Dedifferentiated amniotic fluid mesenchymal stem cell (primary cell): ENCODE data around the gene HSD17B14.

Experiments
- DNase-seq: peaks from one replicate; pipeline ENCODE4 v3.0.0-alpha.2; 2016; ENCODE audit errors: extremely low spot score

Gene HSD17B14

DNA sequence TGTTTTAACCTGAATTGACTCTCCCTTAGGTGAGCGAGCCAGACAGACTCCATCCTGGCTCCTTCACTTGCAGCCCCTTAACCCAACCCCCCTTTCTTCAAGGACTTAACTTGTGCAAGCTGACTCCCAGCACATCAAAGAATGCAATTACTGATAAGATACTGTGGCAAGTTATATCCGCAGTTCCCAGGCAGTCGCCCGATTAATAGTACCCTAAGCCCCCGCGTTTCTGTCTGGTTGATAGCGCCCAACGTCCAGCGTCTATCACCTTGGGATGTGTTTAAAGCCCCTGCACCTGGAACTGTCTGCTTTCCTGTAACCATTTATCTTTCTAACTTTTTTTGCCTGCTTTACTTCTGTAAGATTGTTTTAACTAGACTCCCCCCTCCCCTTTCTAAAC is 6.2 kb downstream of the HSD17B14 start:
- no peak for DNase-seq

DNA sequence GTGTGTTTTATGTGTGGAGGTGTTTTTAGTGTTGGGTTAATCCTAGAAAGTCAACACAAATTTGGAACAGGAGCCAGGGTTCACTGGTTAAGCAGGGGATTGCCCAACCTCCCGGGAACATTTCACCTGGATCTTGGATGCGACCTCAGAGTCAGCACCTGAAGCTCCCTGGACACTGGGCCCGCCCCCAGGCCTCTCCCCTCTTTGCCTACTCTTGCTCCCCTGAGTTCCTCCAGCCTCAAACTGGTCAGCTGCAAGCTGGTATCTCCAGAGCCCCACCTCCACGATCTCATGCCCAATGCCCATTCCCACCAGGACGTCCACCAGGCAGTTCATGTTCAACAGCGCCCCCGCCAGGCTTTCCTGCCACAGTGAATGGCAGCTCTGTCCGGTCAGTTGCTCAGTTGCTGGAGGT is 9.7 kb downstream of the HSD17B14 start:
- no peak for DNase-seq

DNA sequence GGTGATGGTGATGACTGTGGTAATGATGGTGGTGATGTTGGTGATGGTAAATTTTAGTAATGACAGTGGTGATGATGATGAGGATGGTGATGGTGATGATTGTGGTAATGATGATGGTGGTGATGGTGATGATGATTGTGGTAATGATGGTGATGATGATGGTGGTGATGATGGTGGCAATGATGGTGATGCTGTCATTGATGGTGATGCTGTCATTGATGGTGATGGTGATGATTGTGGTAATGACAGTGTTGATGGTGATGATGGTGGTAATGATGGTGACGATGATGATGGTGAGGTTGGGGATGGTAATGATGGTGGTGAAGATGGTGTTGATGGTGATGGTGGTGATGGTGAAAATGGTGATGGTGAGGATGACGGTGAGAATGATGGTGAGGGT is 13.8 kb downstream of the HSD17B14 start:
- no peak for DNase-seq

DNA sequence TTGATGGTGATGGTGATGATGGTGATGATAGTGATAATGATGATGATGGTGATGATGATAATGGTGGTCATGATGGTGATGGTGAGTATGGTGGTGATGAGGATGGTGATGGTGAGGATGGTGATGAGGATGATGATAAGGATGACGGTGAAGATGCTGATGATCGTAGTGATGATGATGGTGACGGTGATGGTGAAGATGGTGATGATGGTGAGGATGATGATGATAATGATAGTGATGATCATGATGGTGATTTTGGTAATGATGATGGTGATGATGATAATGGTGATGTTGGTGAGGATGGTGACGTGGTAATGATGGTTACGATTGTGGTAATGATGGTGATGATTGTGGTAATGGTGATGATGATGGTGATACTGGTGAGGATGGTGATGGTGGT is 14.7 kb downstream of the HSD17B14 start:
- DNase-seq = no peak

DNA sequence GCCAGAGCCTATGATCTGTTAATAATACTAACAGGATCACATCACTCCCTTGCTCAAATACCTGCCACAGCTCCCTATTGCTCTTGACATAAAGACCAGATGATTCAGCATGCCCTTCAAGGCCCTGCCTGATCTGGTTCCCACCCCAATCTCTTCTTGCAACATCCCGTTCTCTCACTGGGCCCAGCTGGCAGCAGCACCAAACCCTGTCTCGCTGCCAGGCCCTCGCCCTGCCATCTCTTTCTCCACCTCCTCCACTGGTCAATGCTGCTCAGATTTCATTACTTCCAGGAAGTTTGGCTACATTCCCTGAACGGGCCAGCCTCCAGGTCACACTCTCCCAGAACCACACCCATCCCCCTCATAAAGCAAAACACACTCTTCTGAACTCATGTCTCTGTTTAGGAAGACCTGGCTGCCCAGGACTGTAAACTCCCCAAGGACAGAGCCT is 16.9 kb downstream of the HSD17B14 start:
- peak; percentile 92 for DNase-seq

DNA sequence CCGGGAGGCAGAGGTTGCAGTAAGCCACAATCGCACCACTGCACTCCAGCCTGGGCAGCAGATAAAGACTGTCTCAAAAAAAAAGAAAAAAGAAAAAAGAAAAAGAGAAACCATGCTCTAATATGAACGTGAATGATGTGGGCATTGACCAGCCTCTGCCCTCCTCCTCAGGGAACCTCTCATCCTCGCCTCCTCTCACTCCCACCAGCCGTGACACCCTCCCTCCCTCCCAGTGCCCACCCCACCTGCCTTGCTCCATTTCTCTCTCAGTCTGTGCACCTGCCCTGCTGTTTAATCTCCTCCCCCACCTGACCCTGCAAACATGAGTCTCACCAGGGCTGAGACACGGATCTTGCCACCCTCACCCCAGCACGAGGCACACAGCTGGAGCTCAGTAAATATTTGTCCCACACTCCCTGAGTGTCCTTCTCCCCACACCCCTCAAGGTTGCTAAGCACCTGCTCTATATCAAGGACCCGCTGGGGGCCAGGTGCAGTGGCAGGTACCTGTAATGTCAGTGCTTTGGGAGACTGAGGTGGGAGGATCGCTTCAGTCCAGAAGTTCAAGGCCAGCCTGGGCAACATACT is 18.0 kb downstream of the HSD17B14 start:
- DNase-seq = no peak

DNA sequence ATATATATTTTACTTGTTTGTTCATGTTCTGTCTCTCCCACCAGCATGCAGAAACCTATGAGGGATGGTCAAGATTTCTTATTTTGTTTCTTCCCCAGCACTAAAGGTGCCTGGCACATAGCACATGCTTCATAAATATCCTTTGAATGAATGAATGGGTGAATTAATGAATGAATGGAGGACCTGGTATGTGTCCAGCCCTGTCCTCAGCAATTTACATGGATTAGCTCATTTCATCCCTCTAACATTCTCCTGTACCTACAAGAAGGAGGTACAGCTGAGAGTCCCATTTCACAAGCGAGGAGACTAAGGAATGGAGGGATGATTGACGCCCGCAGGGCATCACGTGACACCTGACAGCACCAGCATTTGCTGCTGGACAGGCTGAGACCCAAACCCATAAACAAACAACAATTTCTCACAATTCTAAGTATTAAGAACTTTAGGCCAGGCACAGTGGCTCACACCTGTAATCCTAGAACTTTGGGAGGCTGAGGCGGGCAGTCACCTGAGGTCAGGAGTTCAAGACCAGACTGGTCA is 18.6 kb downstream of the HSD17B14 start:
- DNase-seq = no peak

DNA sequence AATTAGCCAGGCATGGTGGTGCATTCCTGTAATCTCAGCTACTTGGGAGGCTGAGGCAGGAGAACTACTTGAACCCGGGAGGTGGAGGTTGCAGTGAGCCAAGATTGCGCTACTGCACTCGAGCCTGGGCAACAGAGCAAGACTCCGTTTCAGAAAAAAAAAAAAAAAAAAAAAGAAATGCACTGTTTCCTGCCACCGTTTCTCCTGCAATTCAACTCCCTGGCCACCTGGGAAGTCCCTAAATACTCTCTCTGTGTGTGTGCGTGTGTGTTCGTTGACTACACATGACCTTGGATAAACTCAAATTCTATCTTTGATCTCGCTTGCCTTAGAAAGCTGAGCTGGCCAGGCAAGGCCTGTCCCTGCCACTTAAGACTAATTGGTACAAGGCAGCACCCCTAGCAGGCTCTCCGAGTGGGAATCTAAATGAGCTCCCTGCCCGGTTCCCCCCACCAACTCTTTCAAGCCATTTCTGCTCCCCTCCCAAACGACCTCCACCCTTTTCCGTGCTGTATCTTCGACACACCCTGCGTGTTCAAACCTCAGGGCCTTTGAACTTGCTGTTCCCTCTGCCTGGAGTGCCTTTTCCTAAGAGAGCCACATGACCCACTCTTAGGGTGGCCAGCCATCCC is 20.3 kb downstream of the HSD17B14 start:
- DNase-seq = no peak

DNA sequence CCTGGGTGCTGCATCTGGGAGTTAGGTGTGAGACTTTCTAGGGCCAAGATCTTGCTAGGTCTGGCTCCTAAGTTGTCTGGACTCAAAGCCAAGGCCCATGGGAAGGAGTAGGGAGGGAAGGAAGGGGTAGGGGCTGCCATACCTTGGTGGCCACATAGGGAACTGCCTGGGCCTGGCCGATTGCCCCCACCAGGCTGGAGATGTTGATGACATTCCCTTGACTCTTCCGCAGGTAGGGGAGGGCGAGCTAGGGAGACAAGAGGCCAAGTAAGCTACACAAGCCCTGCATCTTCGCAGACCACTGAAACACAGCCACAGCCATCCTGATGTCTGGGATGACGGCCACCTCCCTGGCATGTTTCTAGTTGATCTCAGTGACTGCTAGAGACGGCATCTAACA is 21.4 kb downstream of the HSD17B14 start:
- DNase-seq = no peak

DNA sequence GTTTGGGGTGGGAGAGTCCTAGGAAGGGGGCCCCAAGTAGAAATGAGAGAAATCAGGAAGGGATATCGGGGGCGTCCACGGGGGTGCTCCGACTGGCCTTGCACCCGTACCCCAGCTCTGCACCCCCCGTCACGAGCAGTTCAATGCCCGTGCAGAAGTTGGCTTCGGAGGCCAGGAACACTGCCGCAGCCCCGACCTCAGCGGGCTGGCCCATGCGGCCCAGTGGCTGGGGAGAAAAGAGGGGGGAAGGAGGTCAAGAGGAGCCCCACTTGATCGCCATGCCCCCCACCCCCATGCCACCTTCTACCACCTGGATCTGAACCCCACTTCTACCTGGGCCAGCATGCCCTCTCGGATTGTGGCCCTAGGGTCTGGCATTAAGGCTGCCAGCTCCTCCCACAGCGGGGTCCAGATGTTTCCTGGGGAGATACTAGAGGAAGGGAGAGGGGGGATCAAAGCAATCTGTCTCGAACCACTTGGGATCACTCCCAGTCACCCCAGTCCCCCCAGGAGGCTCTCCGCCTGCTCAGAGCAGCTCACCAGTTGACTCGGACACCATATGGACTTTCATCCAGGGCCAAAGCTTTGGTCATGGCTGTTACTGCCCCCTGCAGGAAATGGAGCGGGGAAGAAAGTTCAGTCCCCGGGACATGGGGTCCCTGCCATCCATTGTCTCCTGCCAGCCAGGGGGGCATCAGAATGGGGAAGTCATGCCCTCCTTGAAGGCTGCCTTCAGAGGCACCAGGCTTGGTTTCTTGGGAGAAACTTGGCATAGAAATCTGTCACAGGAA is 23.0 kb downstream of the HSD17B14 start:
- no peak for DNase-seq

DNA sequence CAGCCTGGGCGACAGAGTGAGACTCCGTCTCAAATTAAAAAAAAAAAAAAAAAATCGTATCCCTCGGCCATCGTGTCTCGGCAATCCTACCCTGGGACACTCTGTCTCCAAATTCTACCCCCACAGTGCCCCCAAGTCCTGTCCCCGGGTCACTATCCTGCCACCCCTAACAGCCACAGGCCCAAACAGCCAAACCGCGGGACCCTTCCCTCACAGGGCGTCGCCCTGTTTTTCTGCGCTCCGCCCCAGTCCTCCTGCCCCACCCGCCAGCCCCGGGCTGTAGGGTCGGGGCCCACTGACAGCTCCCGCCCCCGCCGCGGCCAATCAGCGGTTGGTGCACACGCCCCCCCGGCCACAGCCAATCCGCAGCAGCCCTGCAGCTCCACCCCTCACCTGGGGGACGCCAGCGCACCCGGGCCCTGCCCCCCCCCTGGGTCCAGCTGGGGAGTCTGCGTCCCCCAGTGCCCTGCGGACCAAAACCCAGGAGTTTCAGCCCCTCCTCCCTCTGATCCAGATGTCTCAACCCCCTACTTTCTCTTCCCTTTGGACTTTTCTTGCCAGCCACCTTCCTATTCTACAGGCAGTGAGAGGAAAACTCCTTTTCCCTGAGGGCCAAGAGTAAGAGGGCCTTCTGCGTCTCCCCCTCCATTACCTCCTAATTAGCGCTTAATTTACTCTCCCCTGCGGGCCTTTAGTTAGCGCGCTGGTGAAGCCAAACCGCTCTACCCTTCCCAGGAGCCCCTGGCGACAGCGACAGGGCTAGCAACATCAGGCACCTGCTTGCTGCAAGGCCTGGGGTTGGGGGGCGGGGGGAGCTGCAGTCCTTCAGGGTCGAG is 24.0 kb downstream of the HSD17B14 start:
- DNase-seq = peak; percentile 25

DNA sequence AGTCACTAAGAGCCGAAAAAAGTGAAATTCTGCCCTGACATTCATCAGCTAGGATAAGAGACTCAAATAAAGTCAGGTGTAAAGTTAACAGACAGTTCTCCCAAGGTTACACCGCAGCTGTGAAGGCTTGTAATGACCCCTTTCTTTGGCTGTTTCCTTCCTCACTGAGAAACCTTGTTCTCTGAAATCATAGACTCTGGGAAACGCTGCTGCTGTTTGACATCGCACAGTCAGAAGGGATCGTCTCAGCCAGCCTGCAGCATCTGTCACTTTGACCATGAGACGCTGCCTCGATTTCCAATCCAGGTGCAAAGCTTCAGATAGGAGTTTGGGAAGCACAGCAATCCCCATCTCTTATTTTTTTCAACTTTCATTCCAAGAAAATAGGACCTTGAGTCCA is 26.1 kb downstream of the HSD17B14 start:
- DNase-seq = no peak

DNA sequence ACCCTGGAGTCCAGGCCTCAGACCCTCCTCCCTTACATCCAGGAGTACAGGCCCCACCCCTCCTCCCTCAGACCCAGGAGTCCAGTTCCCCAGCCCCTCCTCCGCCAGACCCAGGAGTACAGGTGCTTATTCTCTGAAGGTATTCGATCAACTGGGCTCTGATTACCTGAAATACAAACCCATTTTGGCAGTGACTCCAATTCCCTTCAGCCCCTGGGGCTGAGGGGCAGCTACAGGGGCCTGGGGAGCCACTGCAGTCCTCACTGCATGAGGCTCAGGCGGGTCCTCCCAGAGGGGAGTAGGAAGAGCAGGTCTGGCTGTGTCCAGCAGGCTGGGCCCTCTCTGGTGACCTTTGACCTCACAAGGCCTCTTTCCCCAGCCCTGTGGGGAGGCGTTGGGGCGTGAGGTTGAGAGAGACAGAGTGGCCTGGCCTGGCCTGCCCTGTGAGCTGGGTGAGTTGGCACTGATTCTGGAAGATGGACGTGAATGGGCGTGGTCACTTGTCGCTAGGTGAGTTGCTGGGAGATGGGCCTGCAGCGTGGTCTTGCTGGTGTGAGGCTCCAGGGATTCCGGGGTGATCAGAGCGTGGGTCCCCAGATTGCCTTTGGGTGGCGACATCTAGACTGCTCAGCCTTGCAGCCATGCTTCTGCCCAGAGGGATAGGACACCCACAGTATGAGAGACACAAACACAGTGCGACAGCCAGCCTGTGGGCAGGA is 28.5 kb downstream of the HSD17B14 start:
- no peak for DNase-seq

DNA sequence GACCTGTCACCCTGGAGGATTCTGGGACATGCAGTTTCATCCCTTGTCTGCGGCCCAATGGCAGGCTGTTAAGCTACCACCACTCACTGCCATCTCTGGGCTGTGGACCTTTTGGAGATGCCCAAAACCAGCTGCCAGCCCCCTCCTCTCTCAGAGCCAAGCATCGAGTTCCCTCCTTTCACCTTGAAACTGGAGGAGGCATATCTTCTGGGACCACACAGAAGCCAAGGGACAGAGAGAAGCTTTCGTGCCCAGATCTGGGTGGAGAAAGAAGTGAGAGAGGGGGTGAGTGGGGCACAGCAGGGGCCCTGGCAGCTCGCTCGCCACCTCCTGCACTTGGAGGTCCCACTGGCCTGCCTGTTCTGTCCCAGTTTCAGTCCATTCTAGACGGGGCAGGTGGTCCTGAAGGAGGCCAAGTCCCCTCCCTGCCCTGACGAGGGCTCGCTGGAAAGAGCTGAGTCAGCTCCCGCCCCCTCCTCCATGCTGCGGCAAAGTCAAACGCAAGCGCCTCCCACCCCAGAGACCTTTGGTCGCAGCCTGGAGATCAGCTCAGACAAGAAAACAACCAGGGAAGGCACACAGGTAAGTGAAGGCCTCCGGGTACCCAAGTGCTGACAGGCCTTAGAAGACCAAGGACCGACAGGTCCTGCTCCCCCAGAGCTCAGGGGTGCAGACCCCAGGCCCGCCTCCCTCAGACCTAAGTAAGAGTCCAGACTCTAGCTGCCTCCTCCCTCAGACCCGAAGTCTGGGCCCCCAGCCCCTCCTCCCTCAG is 29.3 kb downstream of the HSD17B14 start:
- DNase-seq = no peak

DNA sequence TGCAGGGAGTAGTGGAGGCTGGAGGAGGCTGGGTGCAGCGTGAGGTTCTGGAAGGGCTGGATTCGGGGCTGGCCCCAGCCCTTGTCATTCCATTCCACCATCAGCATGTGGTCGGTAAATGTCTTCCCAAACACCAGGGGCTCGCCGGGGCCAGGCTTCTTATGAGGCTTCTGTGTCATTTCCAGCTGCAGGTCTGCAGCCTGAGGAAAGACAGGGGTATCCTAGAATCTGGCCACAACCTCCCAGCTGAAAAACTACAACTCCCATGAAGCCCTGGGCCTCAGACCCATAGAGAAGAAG is 29.8 kb downstream of the HSD17B14 start:
- DNase-seq = no peak

DNA sequence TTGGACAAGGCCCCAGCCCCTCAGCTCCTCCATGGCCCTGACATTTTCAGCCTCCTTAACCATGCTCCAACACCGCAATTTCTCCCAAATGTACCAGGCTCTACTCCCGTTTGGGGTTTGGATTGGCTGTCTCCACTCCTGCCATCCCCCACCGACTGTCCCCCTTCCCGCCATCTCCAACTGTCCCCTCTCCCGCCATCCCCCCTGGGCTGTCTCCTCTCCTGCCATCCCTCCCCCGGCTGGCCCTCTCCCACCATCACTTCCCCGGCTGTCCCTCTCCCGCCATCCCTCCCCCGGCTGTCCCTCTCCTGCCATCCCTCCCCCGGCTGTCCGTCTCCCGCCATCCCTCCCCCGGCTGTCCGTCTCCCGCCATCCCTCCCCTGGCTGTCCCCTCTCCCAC is 30.8 kb downstream of the HSD17B14 start:
- no peak for DNase-seq

DNA sequence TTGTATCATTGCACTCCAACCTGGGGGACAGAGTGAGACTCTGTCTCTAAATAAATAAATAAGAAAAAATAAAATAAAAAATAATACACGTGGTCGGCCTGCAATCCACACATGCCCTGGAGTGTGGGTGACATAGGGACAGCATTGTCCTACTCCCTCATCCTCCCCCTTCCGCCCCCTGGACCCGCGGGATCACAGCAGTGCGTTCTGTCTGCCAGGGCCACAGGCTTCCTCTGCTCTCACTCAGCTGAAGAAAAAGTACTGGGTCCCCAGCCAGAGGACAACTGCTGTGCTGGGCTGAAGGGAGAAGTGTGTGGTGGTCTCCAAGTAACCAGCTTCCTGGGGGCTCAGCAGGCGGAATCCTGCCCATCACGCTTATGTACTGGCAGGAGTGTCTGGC is 31.8 kb downstream of the HSD17B14 start:
- DNase-seq = no peak

DNA sequence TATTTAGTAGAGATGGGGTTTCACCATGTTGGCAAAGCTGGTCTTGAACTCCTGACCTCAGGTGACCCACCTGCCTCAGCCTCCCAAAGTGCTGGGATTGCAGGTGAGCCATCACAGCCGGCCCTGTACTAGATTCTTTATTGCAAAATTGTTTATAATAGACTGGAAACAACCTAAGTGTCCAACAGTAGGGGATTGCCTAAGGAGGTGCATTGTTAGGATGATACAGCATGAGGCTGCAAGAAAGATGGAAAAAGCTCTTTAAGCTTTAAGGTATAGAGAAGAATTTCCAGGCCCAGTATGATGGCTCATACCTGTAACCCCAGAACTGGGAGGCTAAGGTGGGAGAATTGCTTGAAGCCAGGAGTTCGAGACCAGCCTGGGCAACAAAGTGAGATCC is 33.7 kb downstream of the HSD17B14 start:
- no peak for DNase-seq

DNA sequence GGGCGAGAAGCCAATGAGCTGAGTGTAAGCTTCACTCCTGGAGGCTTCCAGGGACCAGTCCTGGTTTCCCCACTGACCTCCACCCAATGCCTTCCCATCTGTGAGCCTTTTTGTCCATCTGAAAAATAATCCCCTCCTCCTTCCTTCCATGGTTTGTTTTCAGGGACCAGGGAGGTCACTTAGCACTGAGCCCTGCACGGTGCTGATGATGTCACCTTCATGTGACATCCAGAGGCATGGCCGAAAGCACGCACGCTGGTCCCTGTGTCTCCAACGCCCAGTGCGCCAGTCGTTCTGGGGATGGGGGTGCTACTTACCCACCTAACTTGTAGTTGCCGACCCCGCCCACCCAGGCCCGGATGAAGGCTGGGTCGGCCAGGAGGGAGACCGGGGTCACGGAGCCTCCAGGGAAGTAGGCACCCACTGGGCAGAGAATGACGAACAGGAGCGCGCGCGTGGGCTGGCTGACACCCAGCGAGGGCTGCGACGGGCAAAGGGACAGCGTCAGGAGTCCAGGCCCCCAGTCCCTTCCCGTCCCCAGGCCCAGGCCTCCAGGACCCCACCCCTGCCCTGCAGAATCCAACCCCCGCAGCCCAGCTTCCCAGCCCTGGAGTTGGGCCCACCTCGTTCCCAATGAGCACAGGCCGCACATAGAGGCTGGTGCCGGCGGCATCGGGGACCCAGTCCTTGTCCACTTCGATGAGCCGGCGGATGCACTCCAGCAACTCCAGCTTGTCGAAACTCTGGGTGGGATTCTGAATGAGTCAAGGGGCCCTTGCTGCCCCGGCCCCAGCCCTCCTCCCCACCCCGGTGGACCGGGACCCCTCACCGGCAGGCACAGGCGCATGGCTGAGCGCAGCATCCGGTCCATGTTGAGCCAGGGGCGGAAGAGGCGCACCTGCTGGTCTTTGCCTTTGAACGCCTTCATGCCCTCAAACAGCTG is 36.7 kb downstream of the HSD17B14 start:
- no peak for DNase-seq

DNA sequence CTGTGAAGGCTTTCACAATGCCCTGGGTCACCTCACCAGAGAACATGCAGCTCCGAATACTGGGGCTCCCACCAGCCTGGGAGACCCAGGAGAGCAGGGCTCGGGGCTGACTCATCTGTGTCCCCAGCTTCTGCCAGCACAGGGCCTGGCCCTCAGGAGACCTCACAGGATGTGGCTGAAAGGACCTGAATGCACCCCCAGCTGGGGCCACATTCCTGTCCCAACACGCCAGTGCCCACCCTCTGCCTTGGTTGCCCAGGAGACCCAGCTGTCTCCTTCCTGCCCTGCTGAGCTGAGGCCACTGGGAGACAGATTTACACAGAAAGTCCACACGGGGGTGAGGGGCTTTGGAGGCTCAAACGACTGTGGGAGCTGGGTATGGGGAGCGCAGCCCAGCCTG is 37.4 kb downstream of the HSD17B14 start:
- no peak for DNase-seq
